Measurements from ENCODE around the gene PDE4D. TPM values are rescaled to one million over a fixed set of nuclear protein-coding genes. Genes with fewer than 3 reads are reported as not detected.

The PDE4D gene
- total and polyA plus RNA-seq, 10 of the 15 experiments (the other 5 are each of a cell fraction or from before 2014, with no cell fraction given): 0.87 to 4.1 (median 2.2) TPM

DNA sequence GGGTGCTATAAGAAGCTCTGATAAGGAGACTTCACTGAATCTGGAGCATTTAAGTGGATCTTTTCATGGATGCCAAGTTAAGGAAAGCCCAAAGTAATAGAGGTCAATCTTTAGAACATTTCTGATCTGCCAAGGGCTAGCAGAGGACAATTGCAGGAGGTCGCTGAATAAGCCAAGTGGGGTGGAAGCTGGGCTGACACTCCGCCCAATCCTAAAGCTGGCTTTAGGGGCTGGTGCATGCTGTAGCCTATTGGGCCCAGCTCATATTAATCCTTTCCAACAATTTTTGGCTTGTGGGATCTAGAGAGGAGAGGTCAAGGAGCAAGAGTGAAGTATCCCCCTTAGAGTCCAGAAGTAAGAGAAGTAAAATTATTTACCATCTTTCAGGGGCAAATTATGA is 784.1 kb downstream of the PDE4D start:
- Histone ChIP-seq H3K27me3 (replicated peaks in 1 of 2; ENCODE audit: control insufficient read depth in 2 of 2, insufficient read depth in 2 of 2, low read length in 1 of 2) (no peaks in the 10 kb centered on the region), H3K79me2 (ENCODE audit: control insufficient read depth, insufficient read depth, low read length) (no peaks in the 10 kb centered on the region), H3K4me1 (ENCODE audit: control insufficient read depth, insufficient read depth, low read length) (no peaks in the 10 kb centered on the region), H2AFZ (ENCODE audit: control insufficient read depth, low read depth, low read length) (no peak overlapping the region), H4K20me1 (ENCODE audit: control insufficient read depth, insufficient read depth) (no peaks in the 10 kb centered on the region), H3K9me3 (replicated peaks; ENCODE audit: control insufficient read depth, insufficient read depth, low read length) (no peaks in the 10 kb centered on the region), H3K36me3 (ENCODE audit: control insufficient read depth in 2 of 2, insufficient read depth in 2 of 2, low read length in 1 of 2) (no peaks in the 10 kb centered on the region), H3K4me3 (no peak overlapping the region), H3K9ac (ENCODE audit: control insufficient read depth, insufficient read depth, low read length) (no peak overlapping the region), H3K27ac (ENCODE audit: control insufficient read depth, insufficient read depth) (no peak overlapping the region), H3K4me2 (ENCODE audit: control insufficient read depth, insufficient read depth) (no peak overlapping the region)
- ATAC-seq (no peak), FAIRE-seq (no peak), DNase-seq (ENCODE audit: low read depth, low spot score) (no peak)
- CTCF ChIA-PET: no interaction called here
- POLR2A ChIA-PET: no interaction called here
- no TSS peak for BruUV-seq (replicated peaks)
- RAD21 ChIA-PET (ENCODE audit: unreplicated experiment): no interaction called here
- SMC1A ChIA-PET (ENCODE audit: uncharacterized antibody, unreplicated experiment): interaction anchor here (1.3 to 1.5 kb wide), 2 partner anchors 14 to 15 kb away, joined by 4 read pairs; no protein-coding TSS in a partner anchor
- TF ChIP-seq PML (IDR thresholded peaks at IDR 0.05; ENCODE audit: low read length) (no peak), EED (IDR thresholded peaks at IDR 0.05; ENCODE audit: low read depth) (no peak), KAT2A (conservative IDR thresholded peaks at IDR 0.05; ENCODE audit: control insufficient read depth, low read depth, low read length) (no peak), BMI1 (IDR thresholded peaks at IDR 0.05; ENCODE audit: borderline replicate concordance) (no peak), ZNF622 (IDR thresholded peaks at IDR 0.05) (no peak)
- intact Hi-C loops (cut with micrococcal nuclease; ENCODE audit: unreplicated experiment) (no loop called here), in situ Hi-C loops (cut with MboI) (no loop called here)
- WGBS (ENCODE audit: insufficient coverage, insufficient replicate concordance, low lambda C conversion rate, missing lambda C conversion rate): 67% methylated on average over 2 of the region's 2 CpGs

GRCh38 chr5:59107692-59108091 is 785.8 kb downstream of the PDE4D start:
- SMC1A ChIA-PET (ENCODE audit: uncharacterized antibody, unreplicated experiment): no interaction called here
- no peak for ATAC-seq
- TF ChIP-seq MTA2 (IDR thresholded peaks at IDR 0.05; ENCODE audit: low read depth) (no peak), HDAC2 (IDR thresholded peaks at IDR 0.05) (no peak), GATAD2B (conservative IDR thresholded peaks at IDR 0.05; ENCODE audit: low read depth) (no peak), TCF12 (IDR thresholded peaks at IDR 0.05; ENCODE audit: low read depth, low read length) (no peak), WRNIP1 (IDR thresholded peaks at IDR 0.05; ENCODE audit: borderline replicate concordance, low read depth, low read length) (no peak), TAF1 (IDR thresholded peaks at IDR 0.05; ENCODE audit: borderline replicate concordance, low read depth, low read length) (no peak), JUNB (IDR thresholded peaks at IDR 0.05) (no peak)
- TF ChIP-seq, protein P1, sequence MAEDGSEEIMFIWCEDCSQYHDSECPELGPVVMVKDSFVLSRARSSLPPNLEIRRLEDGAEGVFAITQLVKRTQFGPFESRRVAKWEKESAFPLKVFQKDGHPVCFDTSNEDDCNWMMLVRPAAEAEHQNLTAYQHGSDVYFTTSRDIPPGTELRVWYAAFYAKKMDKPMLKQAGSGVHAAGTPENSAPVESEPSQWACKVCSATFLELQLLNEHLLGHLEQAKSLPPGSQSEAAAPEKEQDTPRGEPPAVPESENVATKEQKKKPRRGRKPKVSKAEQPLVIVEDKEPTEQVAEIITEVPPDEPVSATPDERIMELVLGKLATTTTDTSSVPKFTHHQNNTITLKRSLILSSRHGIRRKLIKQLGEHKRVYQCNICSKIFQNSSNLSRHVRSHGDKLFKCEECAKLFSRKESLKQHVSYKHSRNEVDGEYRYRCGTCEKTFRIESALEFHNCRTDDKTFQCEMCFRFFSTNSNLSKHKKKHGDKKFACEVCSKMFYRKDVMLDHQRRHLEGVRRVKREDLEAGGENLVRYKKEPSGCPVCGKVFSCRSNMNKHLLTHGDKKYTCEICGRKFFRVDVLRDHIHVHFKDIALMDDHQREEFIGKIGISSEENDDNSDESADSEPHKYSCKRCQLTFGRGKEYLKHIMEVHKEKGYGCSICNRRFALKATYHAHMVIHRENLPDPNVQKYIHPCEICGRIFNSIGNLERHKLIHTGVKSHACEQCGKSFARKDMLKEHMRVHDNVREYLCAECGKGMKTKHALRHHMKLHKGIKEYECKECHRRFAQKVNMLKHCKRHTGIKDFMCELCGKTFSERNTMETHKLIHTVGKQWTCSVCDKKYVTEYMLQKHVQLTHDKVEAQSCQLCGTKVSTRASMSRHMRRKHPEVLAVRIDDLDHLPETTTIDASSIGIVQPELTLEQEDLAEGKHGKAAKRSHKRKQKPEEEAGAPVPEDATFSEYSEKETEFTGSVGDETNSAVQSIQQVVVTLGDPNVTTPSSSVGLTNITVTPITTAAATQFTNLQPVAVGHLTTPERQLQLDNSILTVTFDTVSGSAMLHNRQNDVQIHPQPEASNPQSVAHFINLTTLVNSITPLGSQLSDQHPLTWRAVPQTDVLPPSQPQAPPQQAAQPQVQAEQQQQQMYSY (CRISPR knock-in tag; IDR thresholded peaks at IDR 0.05): no peak
- TF ChIP-seq, protein P2, sequence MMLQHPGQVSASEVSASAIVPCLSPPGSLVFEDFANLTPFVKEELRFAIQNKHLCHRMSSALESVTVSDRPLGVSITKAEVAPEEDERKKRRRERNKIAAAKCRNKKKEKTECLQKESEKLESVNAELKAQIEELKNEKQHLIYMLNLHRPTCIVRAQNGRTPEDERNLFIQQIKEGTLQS (IDR thresholded peaks at IDR 0.05; ENCODE audit: borderline replicate concordance, extremely low read depth, low read depth, low read length): no peak
- TF ChIP-seq, protein P3, sequence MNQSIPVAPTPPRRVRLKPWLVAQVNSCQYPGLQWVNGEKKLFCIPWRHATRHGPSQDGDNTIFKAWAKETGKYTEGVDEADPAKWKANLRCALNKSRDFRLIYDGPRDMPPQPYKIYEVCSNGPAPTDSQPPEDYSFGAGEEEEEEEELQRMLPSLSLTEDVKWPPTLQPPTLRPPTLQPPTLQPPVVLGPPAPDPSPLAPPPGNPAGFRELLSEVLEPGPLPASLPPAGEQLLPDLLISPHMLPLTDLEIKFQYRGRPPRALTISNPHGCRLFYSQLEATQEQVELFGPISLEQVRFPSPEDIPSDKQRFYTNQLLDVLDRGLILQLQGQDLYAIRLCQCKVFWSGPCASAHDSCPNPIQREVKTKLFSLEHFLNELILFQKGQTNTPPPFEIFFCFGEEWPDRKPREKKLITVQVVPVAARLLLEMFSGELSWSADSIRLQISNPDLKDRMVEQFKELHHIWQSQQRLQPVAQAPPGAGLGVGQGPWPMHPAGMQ (IDR thresholded peaks at IDR 0.05; ENCODE audit: borderline replicate concordance): no peak

More at GRCh38 chr5:59107692-59108091, 785.8 kb downstream of the PDE4D start:
- POLR2A ChIA-PET: no interaction called here
- no peaks in the 10 kb centered on the region for H3K36me3 ChIP-seq (ENCODE audit: control insufficient read depth in 2 of 2, insufficient read depth in 2 of 2, low read length in 1 of 2)
- no peak overlapping the region for H3K4me2 ChIP-seq (ENCODE audit: control insufficient read depth, insufficient read depth)
- DNase-seq (ENCODE audit: low read depth, low spot score): no peak
- H2AFZ ChIP-seq (ENCODE audit: control insufficient read depth, low read depth, low read length): no peak overlapping the region
- no peak overlapping the region for H3K9ac ChIP-seq (ENCODE audit: control insufficient read depth, insufficient read depth, low read length)
- no peaks in the 10 kb centered on the region for H4K20me1 ChIP-seq (ENCODE audit: control insufficient read depth, insufficient read depth)
- H3K27ac ChIP-seq (ENCODE audit: control insufficient read depth, insufficient read depth): no peak overlapping the region
- intact Hi-C loops (cut with micrococcal nuclease; ENCODE audit: unreplicated experiment) (no loop called here), in situ Hi-C loops (cut with MboI) (no loop called here)
- FAIRE-seq: no peak
- no peaks in the 10 kb centered on the region for H3K79me2 ChIP-seq (ENCODE audit: control insufficient read depth, insufficient read depth, low read length)
- 55% methylated on average over 2 of the region's 2 CpGs for WGBS (ENCODE audit: insufficient coverage, insufficient replicate concordance, low lambda C conversion rate, missing lambda C conversion rate)
- no peaks in the 10 kb centered on the region for H3K9me3 ChIP-seq (replicated peaks; ENCODE audit: control insufficient read depth, insufficient read depth, low read length)
- BruUV-seq (replicated peaks): no TSS peak
- H3K4me1 ChIP-seq (ENCODE audit: control insufficient read depth, insufficient read depth, low read length): no peaks in the 10 kb centered on the region
- H3K4me3 ChIP-seq: no peak overlapping the region
- RAD21 ChIA-PET (ENCODE audit: unreplicated experiment): no interaction called here
- CTCF ChIA-PET: interaction anchor here (0.5 kb wide), 1 partner anchor 237 kb away, joined by 3 read pairs; no protein-coding TSS in a partner anchor
- no peaks in the 10 kb centered on the region for H3K27me3 ChIP-seq (replicated peaks in 1 of 2; ENCODE audit: control insufficient read depth in 2 of 2, insufficient read depth in 2 of 2, low read length in 1 of 2)

All from GM12878 (cell line).